Smooth muscle cell (in vitro differentiated cells): ENCODE measurements around the gene PRKCSH. TPM values are rescaled to one million over a fixed set of nuclear protein-coding genes. Genes with fewer than 3 reads are reported as not detected.

ENCODE experiments used
- DNase-seq: peaks from one replicate; lab custom pipeline; 2025; ENCODE audit not compliant: unreplicated experiment; lab: John Stamatoyannopoulos, UW
- H2AFZ ChIP-seq: fragments of 200-600 bp; sonication (generic); 2 replicates; pipeline ENCODE4 v1.6.0; 2016; ENCODE audit warnings: antibody characterized with exemption, low read depth, mild to moderate bottlenecking
- H3F3A ChIP-seq: fragments of 200-600 bp; sonication (generic); 2 replicates; pipeline ENCODE4 v1.6.0; 2017; ENCODE audit warnings: antibody characterized with exemption, low read depth
- H3K27ac ChIP-seq: fragments of 200-600 bp; sonication (generic); 2 replicates; pipeline ENCODE4 v1.5.1; 2016; ENCODE audit warnings: low read depth, mild to moderate bottlenecking
- H3K27me3 ChIP-seq: fragments of 200-600 bp; sonication (generic); 2 replicates; pipeline ENCODE4 v1.6.1; 2016; ENCODE audit warnings: low read depth, mild to moderate bottlenecking
- H3K36me3 ChIP-seq: fragments of 200-600 bp; sonication (generic); 2 replicates; pipeline ENCODE4 v1.5.1; 2016; ENCODE audit warnings: low read depth
- H3K4me1 ChIP-seq: fragments of 200-600 bp; sonication (generic); 2 replicates; pipeline ENCODE4 v1.5.1; 2016; ENCODE audit warnings: low read depth
- H3K4me2 ChIP-seq: fragments of 200-600 bp; sonication (generic); 2 replicates; pipeline ENCODE4 v1.6.0; 2016; ENCODE audit warnings: mild to moderate bottlenecking
- H3K4me3 ChIP-seq: fragments of 200-600 bp; sonication (generic); 2 replicates; pipeline ENCODE4 v1.5.1; 2016; ENCODE audit warnings: mild to moderate bottlenecking
- H3K79me2 ChIP-seq: fragments of 200-600 bp; sonication (generic); 2 replicates; pipeline ENCODE4 v1.6.0; 2016; ENCODE audit warnings: low read depth, mild to moderate bottlenecking
- H3K9ac ChIP-seq: fragments of 200-600 bp; sonication (generic); 2 replicates; pipeline ENCODE4 v1.6.0; 2016; ENCODE audit warnings: low read depth
- H3K9me3 ChIP-seq: fragments of 200-600 bp; sonication (generic); replicated peaks from 2 replicates; pipeline ENCODE4 v1.5.1; 2016; ENCODE audit warnings: low read depth
- H4K20me1 ChIP-seq: fragments of 200-600 bp; sonication (generic); 2 replicates; pipeline ENCODE4 v1.6.0; 2016; ENCODE audit warnings: low read depth
- CTCF ChIP-seq: fragments of 200-600 bp; sonication (generic); IDR thresholded peaks from 2 replicates; pipeline ENCODE4 v1.5.1; 2017; ENCODE audit warnings: borderline replicate concordance, mild to moderate bottlenecking, antibody characterized with exemption; ENCODE audit not compliant: insufficient read depth, poor library complexity, severe bottlenecking
- WGBS: methylation state at CpG from one replicate; pipeline ENCODE4 v1.1.7; 2016; ENCODE audit warnings: low lambda C conversion rate; 5-methylcytosine and 5-hydroxymethylcytosine counted together
- polyA plus RNA-seq: library from polyadenylated mRNA; unstranded; fragments of >200 nt; fragmentation: Nextera tagmentation; extraction: Ambion mirVana; gene quantifications from 2 replicates; pipeline ENCODE4 v1.2.1, GENCODE V29; 2016
- total RNA-seq: library from RNA; depleted of rRNA; stranded (reverse); fragments of >200 nt; gene quantifications from 2 replicates; pipeline ENCODE4 v1.2.3, GENCODE V29; 2014

The PRKCSH gene
- total and polyA plus RNA-seq, 2 experiments from 2014 or later, result 47.4 to 165 TPM

GRCh38 chr19:11461453-11461852 is 26.0 kb downstream of the PRKCSH start:
- Histone ChIP-seq H3K4me1 (no peaks in the 10 kb centered on the region), H2AFZ (no peak overlapping the region), H3K9ac (no peak overlapping the region), H3K9me3 (no peaks in the 10 kb centered on the region), H3K4me2 (no peak overlapping the region), H3K79me2 (no peaks in the 10 kb centered on the region), H4K20me1 (no peaks in the 10 kb centered on the region), H3K4me3 (no peak overlapping the region), H3K27ac (no peak overlapping the region), H3K27me3 (no peaks in the 10 kb centered on the region), H3F3A (no peaks in the 10 kb centered on the region), H3K36me3 (no peaks in the 10 kb centered on the region)
- 75% methylated on average over 1 of the region's 2 CpGs for WGBS
- DNase-seq, result no peak
- TF ChIP-seq CTCF, result no peak

- Histone ChIP-seq H3K9ac (no peak overlapping the region), H3K4me3 (no peak overlapping the region), H4K20me1 (no peaks in the 10 kb centered on the region), H3K4me2 (no peak overlapping the region), H2AFZ (no peak overlapping the region), H3K27me3 (no peaks in the 10 kb centered on the region), H3K27ac (no peak overlapping the region), H3F3A (no peaks in the 10 kb centered on the region), H3K4me1 (no peaks in the 10 kb centered on the region), H3K79me2 (no peaks in the 10 kb centered on the region), H3K9me3 (no peaks in the 10 kb centered on the region), H3K36me3 (no peaks in the 10 kb centered on the region)
- DNase-seq, result no peak
- 81% methylated on average over 12 of the region's 12 CpGs for WGBS
- no peak for TF ChIP-seq CTCF
Measured at GRCh38 chr19:11463391-11463790, 28.0 kb downstream of the PRKCSH start.

- Histone ChIP-seq H3K9me3 (no peaks in the 10 kb centered on the region), H2AFZ (no peak overlapping the region), H3K79me2 (no peaks in the 10 kb centered on the region), H3K9ac (no peak overlapping the region), H3K27me3 (no peaks in the 10 kb centered on the region), H3K4me2 (no peak overlapping the region), H3K36me3 (no peaks in the 10 kb centered on the region), H3F3A (no peaks in the 10 kb centered on the region), H3K27ac (no peak overlapping the region), H3K4me1 (no peaks in the 10 kb centered on the region), H4K20me1 (no peaks in the 10 kb centered on the region), H3K4me3 (no peak overlapping the region)
- 86% methylated on average over 8 of the region's 11 CpGs for WGBS
- DNase-seq, result no peak
- TF ChIP-seq CTCF, result no peak
Measured at GRCh38 chr19:11464333-11465265, 29.2 kb downstream of the PRKCSH start.
